Measurements from ENCODE around the gene FAM124B.

DNA sequence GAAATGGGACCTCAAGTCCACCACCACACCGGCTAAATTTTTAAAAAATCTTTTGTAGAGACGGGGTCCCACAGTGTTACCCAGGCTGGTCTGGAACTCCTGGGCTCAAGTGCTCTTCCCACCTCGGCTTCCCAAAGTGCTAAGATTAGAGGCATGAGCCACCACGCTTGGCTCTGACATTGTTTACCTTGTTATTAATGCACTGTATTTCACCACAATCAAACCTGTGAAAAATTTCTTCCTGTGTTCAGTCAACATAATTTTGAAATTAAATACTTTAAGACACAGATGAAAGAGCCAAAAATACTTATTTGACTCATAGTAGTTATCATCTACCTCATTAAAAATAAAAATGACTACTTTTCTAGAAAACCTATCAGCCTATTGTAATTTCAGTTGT, 16.0 kb upstream of the FAM124B start:
- TF ChIP-seq, protein P1, sequence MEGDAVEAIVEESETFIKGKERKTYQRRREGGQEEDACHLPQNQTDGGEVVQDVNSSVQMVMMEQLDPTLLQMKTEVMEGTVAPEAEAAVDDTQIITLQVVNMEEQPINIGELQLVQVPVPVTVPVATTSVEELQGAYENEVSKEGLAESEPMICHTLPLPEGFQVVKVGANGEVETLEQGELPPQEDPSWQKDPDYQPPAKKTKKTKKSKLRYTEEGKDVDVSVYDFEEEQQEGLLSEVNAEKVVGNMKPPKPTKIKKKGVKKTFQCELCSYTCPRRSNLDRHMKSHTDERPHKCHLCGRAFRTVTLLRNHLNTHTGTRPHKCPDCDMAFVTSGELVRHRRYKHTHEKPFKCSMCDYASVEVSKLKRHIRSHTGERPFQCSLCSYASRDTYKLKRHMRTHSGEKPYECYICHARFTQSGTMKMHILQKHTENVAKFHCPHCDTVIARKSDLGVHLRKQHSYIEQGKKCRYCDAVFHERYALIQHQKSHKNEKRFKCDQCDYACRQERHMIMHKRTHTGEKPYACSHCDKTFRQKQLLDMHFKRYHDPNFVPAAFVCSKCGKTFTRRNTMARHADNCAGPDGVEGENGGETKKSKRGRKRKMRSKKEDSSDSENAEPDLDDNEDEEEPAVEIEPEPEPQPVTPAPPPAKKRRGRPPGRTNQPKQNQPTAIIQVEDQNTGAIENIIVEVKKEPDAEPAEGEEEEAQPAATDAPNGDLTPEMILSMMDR (IDR thresholded peaks at IDR 0.05) = no peak
- no peak for TF ChIP-seq ZFX (IDR thresholded peaks at IDR 0.05; ENCODE audit: borderline replicate concordance)

Measured in 22Rv1 (cell line).